Measurements from ENCODE around the gene ERAP2. TPM values are rescaled to one million over a fixed set of nuclear protein-coding genes. Genes with fewer than 3 reads are reported as not detected.

ERAP2 gene
- total RNA-seq, 2 experiments from 2014 or later, result 19.5 to 29.3 TPM

DNA sequence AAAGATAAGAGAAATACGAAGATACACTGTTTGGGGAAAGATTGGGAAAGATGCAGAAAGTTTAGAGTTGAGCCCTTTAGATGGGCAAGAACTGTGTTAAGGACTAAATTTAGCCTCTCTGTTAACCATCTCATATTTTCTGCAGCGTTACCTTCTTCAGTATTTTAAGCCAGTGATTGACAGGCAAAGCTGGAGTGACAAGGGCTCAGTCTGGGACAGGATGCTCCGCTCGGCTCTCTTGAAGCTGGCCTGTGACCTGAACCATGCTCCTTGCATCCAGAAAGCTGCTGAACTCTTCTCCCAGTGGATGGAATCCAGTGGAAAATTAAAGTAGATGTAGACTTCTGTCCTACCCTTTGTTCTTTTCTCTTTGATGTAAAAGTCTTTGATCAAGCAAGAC, 33.1 kb downstream of the ERAP2 start:
- Histone ChIP-seq H3K4me3 (ENCODE audit: low read depth, low read length, poor library complexity, severe bottlenecking) (no peak overlapping the region), H3K4me1 (ENCODE audit: insufficient read depth, low read length, poor library complexity, severe bottlenecking) (no peaks in the 10 kb centered on the region), H3K9me2 (ENCODE audit: insufficient read depth, low read length) (no peaks in the 10 kb centered on the region), H3K36me3 (ENCODE audit: insufficient read depth, low read length) (peaks cover 49% of the 10 kb centered on the region), H3K9me3 (ENCODE audit: low read length) (no peaks in the 10 kb centered on the region), H3K79me2 (ENCODE audit: insufficient read depth, low read depth, low read length) (no peaks in the 10 kb centered on the region), H3K4me2 (ENCODE audit: low read length) (no peak overlapping the region), H3K27ac (ENCODE audit: low read depth, low read length, poor library complexity, severe bottlenecking) (no peak overlapping the region), H4K20me1 (ENCODE audit: insufficient read depth, low read length) (no peaks in the 10 kb centered on the region), H2AFZ (ENCODE audit: low read length) (no peak overlapping the region)
- BruUV-seq (replicated peaks), result no TSS peak
- CTCF ChIA-PET (ENCODE audit: unreplicated experiment), result no interaction called here
- POLR2A ChIA-PET, result interaction anchor here (1.1 to 1.6 kb wide), 4 partner anchors 13 to 65 kb away, joined by 3 to 5 read pairs (median 4); no protein-coding TSS in a partner anchor
- DNase-seq (ENCODE audit: low spot score), result no peak
- intact Hi-C loops (cut with micrococcal nuclease; ENCODE audit: unreplicated experiment), result no loop called here
- no peak for TF ChIP-seq EZH2phosphoT487 (IDR thresholded peaks at IDR 0.05; ENCODE audit: borderline replicate concordance, low read depth, low read length)
- TF ChIP-seq, protein P1, sequence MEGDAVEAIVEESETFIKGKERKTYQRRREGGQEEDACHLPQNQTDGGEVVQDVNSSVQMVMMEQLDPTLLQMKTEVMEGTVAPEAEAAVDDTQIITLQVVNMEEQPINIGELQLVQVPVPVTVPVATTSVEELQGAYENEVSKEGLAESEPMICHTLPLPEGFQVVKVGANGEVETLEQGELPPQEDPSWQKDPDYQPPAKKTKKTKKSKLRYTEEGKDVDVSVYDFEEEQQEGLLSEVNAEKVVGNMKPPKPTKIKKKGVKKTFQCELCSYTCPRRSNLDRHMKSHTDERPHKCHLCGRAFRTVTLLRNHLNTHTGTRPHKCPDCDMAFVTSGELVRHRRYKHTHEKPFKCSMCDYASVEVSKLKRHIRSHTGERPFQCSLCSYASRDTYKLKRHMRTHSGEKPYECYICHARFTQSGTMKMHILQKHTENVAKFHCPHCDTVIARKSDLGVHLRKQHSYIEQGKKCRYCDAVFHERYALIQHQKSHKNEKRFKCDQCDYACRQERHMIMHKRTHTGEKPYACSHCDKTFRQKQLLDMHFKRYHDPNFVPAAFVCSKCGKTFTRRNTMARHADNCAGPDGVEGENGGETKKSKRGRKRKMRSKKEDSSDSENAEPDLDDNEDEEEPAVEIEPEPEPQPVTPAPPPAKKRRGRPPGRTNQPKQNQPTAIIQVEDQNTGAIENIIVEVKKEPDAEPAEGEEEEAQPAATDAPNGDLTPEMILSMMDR (conservative IDR thresholded peaks at IDR 0.05; ENCODE audit: low read length), result no peak

DNA sequence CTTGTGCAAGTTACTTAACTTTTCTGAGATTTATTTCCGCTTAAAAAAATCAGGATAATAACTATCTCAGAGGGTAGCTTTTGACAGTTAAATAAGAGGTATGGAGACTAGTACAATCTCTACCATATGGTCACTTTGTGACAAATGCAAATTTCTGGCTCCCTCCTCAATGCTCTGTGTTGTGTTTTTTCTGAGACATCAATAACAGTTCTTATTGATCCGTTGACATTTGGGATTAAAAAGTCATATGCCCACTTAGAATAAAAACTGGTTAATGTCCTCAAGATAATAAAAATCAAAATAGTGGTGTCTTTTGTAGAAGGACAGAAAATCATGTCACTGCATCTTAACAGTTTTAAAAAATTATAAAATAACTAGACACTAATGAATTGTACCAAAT, 34.8 kb downstream of the ERAP2 start:
- H3K4me3 ChIP-seq (ENCODE audit: low read depth, low read length, poor library complexity, severe bottlenecking), result no peak overlapping the region
- BruUV-seq (replicated peaks), result no TSS peak
- POLR2A ChIA-PET, result interaction anchor here (1.0 to 1.5 kb wide), 5 partner anchors 13 to 190 kb away, joined by 3 to 8 read pairs (median 4); no protein-coding TSS in a partner anchor
- H3K27ac ChIP-seq (ENCODE audit: low read depth, low read length, poor library complexity, severe bottlenecking), result no peak overlapping the region
- intact Hi-C loops (cut with micrococcal nuclease; ENCODE audit: unreplicated experiment), result no loop called here
- H3K9me2 ChIP-seq (ENCODE audit: insufficient read depth, low read length), result no peaks in the 10 kb centered on the region
- no peak overlapping the region for H3K4me2 ChIP-seq (ENCODE audit: low read length)
- TF ChIP-seq, protein P1 (conservative IDR thresholded peaks at IDR 0.05; ENCODE audit: low read length), result no peak
- no peak for TF ChIP-seq EZH2phosphoT487 (IDR thresholded peaks at IDR 0.05; ENCODE audit: borderline replicate concordance, low read depth, low read length)
- no peaks in the 10 kb centered on the region for H4K20me1 ChIP-seq (ENCODE audit: insufficient read depth, low read length)
- no peaks in the 10 kb centered on the region for H3K4me1 ChIP-seq (ENCODE audit: insufficient read depth, low read length, poor library complexity, severe bottlenecking)
- no peaks in the 10 kb centered on the region for H3K9me3 ChIP-seq (ENCODE audit: low read length)
- peaks cover 50% of the 10 kb centered on the region for H3K36me3 ChIP-seq (ENCODE audit: insufficient read depth, low read length)
- no peak overlapping the region for H2AFZ ChIP-seq (ENCODE audit: low read length)
- no peaks in the 10 kb centered on the region for H3K79me2 ChIP-seq (ENCODE audit: insufficient read depth, low read depth, low read length)
- CTCF ChIA-PET (ENCODE audit: unreplicated experiment), result no interaction called here
- no peak for DNase-seq (ENCODE audit: low spot score)

DNA sequence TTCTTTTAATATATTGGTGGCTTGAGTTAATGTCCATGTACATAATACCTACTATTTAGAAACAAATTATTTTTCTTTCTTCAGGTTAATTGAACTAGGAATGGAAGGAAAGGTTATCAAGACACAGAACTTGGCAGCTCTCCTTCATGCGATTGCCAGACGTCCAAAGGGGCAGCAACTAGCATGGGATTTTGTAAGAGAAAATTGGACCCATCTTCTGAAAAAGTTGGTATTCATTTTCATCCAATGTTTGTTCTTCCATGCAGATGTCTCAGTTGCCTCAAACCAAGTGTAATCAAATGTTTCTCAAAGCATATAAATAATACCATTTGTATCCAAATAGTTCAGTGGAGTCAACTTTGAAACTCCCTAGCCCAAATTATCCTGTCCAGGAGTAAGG, 36.9 kb downstream of the ERAP2 start:
- Histone ChIP-seq H3K9me3 (ENCODE audit: low read length) (no peaks in the 10 kb centered on the region), H3K4me1 (ENCODE audit: insufficient read depth, low read length, poor library complexity, severe bottlenecking) (no peaks in the 10 kb centered on the region), H2AFZ (ENCODE audit: low read length) (no peak overlapping the region), H3K4me3 (ENCODE audit: low read depth, low read length, poor library complexity, severe bottlenecking) (no peak overlapping the region), H3K36me3 (ENCODE audit: insufficient read depth, low read length) (peaks cover 67% of the 10 kb centered on the region), H3K79me2 (ENCODE audit: insufficient read depth, low read depth, low read length) (no peaks in the 10 kb centered on the region), H3K9me2 (ENCODE audit: insufficient read depth, low read length) (no peaks in the 10 kb centered on the region), H3K4me2 (ENCODE audit: low read length) (no peak overlapping the region), H3K27ac (ENCODE audit: low read depth, low read length, poor library complexity, severe bottlenecking) (no peak overlapping the region), H4K20me1 (ENCODE audit: insufficient read depth, low read length) (no peaks in the 10 kb centered on the region)
- intact Hi-C loops (cut with micrococcal nuclease; ENCODE audit: unreplicated experiment), result no loop called here
- ChIA-PET CTCF (ENCODE audit: unreplicated experiment) (no interaction called here), POLR2A (no interaction called here)
- no TSS peak for BruUV-seq (replicated peaks)
- TF ChIP-seq EZH2phosphoT487 (IDR thresholded peaks at IDR 0.05; ENCODE audit: borderline replicate concordance, low read depth, low read length), result no peak
- TF ChIP-seq, protein P1 (conservative IDR thresholded peaks at IDR 0.05; ENCODE audit: low read length), result no peak
- no peak for DNase-seq (ENCODE audit: low spot score)
